HG03045 (cell line): ENCODE results near the gene STAC3.

Source experiments
- ATAC-seq: cut with Tn5 transposase; IDR thresholded peaks from one replicate; pipeline ENCODE4 v1.9.1; 2021; ENCODE audit warnings: mild to moderate bottlenecking, moderate library complexity; ENCODE audit not compliant: unreplicated experiment

The STAC3 gene

GRCh38 chr12:57236925-57237595 is 13.9 kb downstream of the STAC3 start:
- ATAC-seq: no peak

- ATAC-seq: no peak
Measured at GRCh38 chr12:57236201-57236924, 14.6 kb downstream of the STAC3 start.

DNA sequence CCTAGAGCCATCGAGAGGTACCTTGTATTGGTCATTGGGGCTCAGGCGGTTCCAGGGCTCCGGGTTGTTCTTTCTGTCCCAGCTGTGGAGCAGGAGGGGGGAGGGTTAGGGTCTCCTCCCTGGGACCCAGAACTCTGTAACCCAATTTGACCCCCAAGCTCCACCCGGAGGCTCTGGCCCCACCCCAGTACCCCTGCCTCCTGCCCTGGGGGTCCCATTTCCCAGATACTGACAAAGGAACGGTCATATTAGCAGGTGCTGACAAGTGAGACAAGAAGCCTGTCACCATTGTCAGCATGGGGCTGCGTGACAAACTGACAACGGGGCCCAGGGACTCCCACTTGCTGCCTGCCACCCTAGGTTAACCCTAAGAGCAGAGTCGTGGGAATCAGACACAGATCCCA is 15.3 kb downstream of the STAC3 start:
- ATAC-seq: no peak

GRCh38 chr12:57235017-57235727 is 15.8 kb downstream of the STAC3 start:
- no peak for ATAC-seq

GRCh38 chr12:57234571-57235016 is 16.4 kb downstream of the STAC3 start:
- ATAC-seq: no peak

GRCh38 chr12:57234233-57234570 is 16.8 kb downstream of the STAC3 start:
- no peak for ATAC-seq

DNA sequence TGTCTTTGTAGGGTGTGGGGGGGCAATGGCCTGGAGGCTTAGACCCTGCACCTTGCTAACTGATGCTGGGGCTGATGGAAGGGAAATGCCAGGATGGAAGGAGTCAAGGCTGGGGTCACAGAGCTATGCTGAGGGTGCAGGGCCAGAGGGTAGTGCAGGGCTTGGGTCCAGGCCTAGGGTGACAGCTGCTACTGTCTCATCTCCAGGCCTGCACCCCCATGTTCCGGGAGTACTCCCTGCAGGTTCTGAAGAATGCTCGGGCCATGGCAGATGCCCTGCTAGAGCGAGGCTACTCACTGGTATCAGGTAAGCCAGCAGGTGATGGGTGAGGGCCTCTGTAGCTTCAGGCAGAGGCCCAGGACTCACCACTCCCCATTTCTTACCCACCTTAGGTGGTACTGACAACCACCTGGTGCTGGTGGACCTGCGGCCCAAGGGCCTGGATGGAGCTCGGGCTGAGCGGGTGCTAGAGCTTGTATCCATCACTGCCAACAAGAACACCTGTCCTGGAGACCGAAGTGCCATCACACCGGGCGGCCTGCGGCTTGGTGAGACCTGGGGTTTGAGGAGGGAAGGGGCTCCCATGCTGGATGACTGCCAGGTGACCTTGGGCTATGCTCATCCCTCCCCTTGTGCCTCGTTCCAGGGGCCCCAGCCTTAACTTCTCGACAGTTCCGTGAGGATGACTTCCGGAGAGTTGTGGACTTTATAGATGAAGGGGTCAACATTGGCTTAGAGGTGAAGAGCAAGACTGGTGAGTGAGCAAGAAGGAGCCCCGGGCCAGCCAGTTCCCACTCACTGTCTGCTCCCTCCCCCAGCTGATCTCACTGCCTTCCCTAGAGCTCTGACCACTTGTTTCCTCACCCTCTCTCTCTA is 17.4 kb downstream of the STAC3 start:
- no peak for ATAC-seq

DNA sequence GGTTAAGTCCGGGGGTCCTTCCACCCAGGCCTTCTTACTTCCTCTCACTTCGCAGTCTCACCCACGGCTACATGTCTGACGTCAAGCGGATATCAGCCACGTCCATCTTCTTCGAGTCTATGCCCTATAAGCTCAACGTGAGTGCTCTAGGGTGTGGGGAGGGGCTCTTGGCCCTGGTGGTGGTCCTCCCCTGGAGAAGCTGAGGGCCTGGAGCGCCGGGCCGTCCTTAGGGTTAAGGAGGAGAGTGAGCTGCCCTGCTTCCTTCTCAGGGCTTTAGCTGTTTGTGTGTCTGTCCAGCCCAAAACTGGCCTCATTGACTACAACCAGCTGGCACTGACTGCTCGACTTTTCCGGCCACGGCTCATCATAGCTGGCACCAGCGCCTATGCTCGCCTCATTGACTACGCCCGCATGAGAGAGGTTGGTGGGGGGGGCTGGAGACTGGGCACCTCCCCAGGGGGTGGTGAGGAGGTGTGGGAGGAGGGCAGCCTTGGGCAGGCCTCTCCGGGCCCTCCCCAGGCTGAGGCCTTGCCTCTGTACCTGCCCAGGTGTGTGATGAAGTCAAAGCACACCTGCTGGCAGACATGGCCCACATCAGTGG is 18.7 kb downstream of the STAC3 start:
- ATAC-seq: no peak

GRCh38 chr12:57231276-57232021 is 19.5 kb downstream of the STAC3 start:
- ATAC-seq: no peak

GRCh38 chr12:57230381-57231155 is 20.4 kb downstream of the STAC3 start:
- no peak for ATAC-seq

DNA sequence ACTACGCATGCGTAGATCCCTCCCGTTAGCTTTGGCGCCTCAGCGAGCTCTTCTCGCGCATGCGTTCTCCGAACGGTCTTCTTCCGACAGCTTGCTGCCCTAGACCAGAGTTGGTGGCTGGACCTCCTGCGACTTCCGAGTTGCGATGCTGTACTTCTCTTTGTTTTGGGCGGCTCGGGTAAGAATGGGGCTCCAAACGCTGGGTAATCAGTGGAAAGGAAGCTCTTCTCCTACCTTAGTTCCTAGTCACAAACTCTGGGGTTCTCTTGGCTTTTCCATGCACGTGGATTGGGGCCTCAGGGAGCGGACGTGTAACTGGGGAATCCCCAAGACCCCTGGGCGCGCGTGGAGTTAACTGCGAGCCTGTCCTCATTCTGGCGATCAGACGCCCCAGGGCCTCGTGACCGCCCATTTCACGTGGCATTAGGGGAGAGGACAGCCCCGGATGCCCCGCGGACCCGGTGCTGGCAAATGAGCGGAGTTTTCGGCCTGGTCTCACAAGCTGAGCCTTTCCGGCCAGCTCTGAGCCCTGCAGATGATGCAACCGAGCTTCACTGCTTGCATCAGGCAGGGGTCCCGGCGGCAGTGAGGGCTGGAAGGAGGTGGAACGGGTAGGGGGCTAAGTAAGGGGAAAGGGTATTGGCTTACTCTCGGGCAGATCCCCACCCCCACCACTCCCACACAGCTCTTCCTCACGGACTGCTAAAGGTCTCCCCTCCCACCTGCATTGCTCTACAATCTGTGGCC is 21.2 kb downstream of the STAC3 start, which contains the start of gene SHMT2:
Gene SHMT2, plus strand, starts transcription at position 78 of the 747 bp plus-strand sequence. Its CDS starts 68 bp downstream, at position 146.
- ATAC-seq: peak; percentile 63

DNA sequence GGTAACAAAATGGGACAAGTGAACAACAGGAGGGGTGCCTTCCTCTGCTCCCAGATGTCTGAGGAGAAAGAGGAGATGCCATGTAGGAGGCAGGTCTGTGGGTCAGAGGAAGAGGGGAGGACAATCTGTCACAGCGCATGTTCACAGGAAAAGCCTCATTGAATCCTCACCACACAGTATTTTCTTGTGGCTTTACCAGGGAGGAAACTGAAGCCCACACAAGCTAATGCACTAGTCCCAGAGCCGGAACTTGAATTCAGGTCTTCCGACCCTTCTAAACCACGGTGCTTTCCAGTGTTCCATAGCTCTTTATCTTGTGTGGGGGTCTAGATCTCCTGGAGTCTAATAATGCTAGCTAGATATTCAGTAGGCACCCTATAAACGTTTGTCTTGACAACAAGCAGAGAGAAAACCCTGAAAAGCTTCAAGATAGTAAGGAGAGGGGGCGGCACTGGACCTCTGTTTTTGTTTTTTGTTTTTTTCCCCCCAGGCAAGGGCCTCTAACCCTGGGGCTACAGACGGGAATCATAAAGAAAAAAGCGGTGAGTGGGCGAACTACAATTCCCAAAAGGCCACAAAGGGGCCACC is 21.8 kb downstream of the STAC3 start:
- ATAC-seq: no peak

- no peak for ATAC-seq
Measured at GRCh38 chr12:57227315-57228115, 23.5 kb downstream of the STAC3 start.

DNA sequence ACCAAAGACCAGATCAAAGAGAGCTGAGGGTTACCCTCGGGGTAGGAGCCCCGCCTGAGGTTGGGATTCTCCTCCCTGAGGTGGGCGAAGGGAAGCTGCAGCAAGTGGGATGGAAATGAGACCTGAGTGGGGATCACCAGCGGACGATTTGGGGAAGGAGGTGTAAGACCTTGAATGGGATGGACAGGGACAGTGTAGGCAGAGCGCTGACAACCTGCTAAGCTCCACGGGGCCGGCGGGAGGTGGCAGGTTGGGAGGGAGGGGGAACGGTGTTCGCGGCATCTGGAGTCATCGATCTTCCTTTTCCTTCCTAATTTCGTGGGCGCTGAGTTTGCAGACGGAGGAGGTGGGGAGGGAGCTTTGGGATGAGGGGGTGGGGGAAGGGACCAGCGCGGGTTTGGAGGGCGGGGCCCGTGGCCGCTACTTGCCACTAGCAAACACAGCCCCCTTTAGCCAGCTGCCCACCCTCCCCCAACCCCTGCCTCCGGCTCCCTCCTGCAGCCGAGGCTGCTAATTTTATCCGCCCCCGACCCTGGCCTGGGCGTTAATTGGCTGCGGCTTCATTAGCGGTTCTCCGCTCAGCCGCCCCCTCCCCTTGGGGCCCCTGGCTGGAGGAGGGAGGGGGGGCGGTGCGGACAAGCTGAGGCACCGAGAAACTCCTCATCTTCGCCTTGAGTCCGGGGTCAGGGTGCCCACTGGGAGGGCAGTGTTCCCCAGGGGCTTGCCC is 24.2 kb downstream of the STAC3 start:
- ATAC-seq: no peak

- ATAC-seq: no peak
Measured at GRCh38 chr12:57225680-57226210, 25.2 kb downstream of the STAC3 start.

DNA sequence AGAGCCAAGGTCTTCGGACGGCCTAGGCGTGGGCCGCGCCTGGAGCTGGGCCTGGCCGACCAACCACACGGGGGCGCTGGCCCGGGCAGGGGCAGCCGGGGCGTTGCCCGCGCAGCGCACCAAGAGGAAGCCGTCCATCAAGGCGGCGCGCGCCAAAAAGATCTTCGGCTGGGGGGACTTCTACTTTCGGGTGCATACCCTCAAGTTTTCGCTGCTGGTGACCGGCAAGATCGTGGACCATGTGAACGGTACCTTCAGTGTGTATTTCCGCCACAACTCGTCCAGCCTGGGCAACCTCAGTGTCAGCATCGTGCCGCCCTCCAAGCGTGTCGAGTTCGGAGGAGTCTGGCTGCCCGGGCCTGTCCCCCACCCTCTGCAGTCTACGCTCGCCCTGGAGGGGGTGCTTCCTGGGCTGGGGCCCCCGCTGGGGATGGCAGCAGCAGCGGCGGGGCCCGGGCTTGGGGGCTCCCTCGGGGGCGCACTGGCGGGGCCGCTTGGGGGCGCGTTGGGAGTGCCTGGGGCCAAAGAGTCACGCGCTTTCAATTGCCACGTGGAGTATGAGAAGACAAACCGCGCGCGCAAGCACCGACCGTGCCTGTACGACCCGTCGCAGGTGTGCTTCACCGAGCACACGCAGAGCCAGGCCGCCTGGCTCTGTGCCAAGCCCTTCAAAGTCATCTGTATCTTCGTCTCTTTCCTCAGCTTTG is 25.9 kb downstream of the STAC3 start:
- no peak for ATAC-seq
